Sigmoid colon (tissue), 4 donors: ENCODE results near the gene GBX1.

Source experiments
- CTCF ChIP-seq, 4 experiments: fragments of 450-650 bp in 3 of 4; fragments of 200-600 bp in 1 of 4; IDR thresholded peaks; one replicate each; pipeline ENCODE4 v1.5.1; 2016 to 2019; ENCODE audit warnings: antibody characterized with exemption in 4 of 4, mild to moderate bottlenecking in 3 of 4, moderate library complexity in 2 of 4
- EP300 ChIP-seq, 4 donors: sonication (generic); formaldehyde crosslinking; IDR thresholded peaks; one replicate each; pipeline ENCODE4 v1.6.1; 2017; ENCODE audit warnings: antibody characterized with exemption in 4 of 4
- POLR2A ChIP-seq, 2 donors: fragments of 450-650 bp; IDR thresholded peaks; one replicate each; pipeline ENCODE4 v1.6.1; 2016; ENCODE audit warnings: antibody characterized with exemption in 2 of 2, mild to moderate bottlenecking in 2 of 2, moderate library complexity in 2 of 2
- POLR2AphosphoS5 ChIP-seq, 4 donors: sonication (generic); formaldehyde crosslinking; IDR thresholded peaks; one replicate each; pipeline ENCODE4 v1.6.1; 2017; ENCODE audit warnings: antibody characterized with exemption in 4 of 4

DNA sequence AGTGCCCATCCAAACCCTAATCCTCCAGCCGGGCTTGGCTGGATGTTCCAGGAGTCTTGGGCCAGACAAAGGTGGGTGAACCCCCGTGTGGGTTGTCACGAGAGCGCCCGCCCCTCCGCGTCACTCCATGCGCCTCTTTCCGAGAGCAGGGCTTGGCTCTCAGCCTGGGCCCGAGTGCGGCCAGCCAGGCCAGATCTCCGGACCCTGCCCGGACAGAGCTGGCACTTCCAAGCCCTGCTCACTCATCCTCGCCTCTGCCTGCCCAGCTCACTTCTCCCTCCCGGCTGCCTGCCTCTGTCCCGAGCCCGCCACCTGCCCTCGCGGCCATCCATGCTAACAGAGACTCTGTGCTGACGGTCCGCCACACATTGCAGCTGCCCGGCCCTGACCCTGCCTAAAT lies 46.6 kb downstream of the GBX1 start:
- TF ChIP-seq POLR2A (IDR thresholded peaks at IDR 0.05), result no peak
- TF ChIP-seq CTCF (IDR thresholded peaks at IDR 0.05), result no peak
- no peak for TF ChIP-seq POLR2AphosphoS5 (IDR thresholded peaks at IDR 0.05)
- TF ChIP-seq EP300 (IDR thresholded peaks at IDR 0.05), result no peak
